ENCODE measurements around the gene ENPP3.

DNA sequence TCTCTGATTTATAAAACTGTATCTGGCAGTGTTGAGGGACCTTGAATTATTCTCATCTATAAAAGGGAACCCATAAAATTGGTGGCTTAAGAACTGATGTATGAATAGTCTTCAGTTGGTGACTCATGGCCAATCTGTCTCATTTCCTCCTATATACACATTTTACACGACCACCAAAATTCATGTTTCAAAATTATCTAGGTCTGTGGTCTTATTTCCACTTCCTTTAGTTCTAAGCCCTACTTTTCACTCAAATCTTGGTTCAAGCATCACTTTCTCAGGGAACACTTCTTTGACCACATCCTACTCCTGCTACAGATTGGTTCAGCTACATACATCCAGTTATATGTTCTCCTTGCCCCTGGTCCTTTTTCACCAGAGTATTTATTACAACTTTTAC lies 152.1 kb downstream of the ENPP3 start:
- TF ChIP-seq ZNF274 (IDR thresholded peaks at IDR 0.05; ENCODE audit: low read depth, low read length) (no peak), YY1 (IDR thresholded peaks at IDR 0.05; ENCODE audit: insufficient read depth, insufficient read length) (no peak)
